DMS79 (cell line): Measurements from ENCODE around the gene KANK2.

Experiments
- DNase-seq: peaks from one replicate; lab custom pipeline; 2025; lab: John Stamatoyannopoulos, UW

The KANK2 gene

DNA sequence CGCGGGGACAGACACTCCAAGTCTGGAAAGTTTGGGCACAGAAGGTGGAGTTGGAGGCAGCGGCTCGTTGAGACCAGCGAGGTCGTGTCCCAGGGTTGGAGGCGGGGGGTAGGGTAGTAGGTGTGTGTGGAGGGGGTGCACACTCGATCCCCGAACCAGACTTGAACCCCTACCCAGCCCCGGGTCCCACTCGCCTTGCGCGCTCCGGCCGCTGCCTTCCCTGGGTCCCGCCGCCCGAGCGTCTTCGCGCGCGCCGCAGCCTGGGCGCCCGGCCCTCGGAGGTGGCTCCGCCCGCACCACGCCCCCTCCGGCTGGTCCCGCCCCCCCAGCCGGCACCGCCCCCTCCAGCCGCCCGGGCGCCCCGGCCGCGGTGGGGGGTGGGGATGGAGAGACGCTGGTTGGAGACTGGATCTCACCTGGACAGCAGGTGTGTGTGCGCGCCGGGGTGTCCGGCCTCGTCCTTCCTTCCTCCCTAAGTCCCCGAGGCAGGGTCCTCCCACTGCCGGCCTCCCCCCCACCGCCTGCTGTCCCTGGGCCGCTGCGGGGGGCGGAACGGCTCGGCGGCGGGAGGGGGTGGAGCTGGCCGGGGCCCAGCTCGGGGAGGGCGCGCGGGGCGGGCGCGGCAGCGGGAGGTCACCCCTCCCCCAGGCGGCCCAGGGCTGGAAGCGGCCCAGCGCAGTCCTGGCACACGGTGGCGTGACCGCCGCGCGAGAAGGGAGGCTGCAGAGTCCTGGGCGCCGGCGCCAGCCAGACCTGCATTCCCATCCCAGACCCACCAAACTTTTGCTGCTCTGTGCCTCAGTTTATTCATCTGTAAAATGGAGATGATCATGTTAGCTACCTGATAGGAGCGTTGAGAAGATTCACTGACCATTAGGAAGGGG lies at the start of gene KANK2:
Gene KANK2 (minus strand): TSS at position 255 of the 884 bp plus-strand sequence. CDS start 3,034 bp downstream, outside the sequence.
- DNase-seq, result peak; percentile 77

DNA sequence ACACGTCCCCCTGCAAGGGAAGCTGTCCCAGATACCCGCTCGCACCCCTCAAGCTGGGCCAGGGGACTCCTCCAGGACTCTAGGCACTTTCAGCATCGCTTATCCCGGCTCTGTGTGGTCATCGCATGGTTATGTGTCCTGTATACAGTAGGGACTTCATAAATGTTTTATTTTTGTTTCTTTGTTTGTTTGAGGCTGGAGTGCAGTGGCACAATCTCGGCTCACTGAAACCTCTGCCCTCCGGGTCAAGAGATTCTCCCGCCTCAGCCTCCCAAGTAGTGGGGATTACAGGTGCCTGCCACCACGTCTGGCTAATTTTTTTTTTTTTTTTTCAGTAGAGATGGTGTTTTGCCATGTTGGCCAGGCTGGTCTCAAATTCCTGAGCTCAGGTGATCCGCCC lies 49.6 kb upstream of the KANK2 start:
- no peak for DNase-seq

DNA sequence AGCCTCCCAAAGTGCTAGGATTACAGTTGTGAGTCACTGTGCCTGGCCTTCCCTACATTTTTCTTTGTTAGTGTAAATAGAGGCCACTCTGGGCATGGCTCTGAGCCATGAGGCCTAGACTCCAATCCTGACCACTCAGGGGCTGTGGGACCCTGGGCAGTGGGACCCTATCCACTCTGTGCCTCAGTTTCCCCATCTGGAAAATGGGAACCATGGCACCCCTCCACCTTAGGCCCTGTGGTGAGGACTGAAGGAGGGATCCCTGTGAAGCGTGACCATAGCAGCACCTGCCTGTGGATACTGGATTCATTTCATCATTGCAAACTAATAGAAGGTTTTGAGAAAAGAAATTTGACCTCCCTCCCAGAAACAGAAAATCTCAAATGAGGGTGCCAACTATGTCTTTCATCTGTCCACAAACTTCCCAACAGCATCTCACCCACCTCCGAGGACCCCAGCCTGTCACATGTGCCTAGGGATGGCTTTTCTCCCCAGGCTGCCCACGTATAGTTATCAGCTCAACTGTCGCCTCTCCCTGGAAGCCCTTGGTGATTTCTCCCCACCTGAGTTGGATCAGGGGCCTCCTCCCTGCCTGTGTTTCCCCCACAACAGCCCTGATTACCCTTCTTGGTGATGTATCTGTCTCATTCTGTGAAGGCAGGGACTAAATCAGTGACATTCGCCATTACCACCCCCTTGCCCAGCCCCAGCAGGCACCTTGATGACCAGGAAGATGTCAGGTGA lies 47.7 kb upstream of the KANK2 start:
- DNase-seq, result no peak

DNA sequence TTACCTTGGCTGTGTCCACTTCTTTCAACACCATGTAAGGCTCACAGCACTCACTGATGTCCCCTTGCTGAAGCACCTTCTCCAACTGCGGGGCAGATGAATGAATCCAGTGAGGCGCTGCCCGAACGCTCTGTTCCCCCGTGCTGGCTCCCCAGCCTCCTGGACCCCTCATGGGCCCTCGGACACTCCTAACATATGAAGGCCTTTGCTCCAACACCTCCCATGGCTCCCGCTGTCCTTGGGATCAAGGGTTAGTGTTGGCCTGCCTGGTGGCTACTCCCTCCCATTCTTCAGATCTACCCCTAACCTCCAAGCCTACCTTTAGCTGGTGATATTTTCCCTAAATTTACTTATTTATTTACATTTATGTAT lies 46.4 kb upstream of the KANK2 start:
- DNase-seq, result no peak

DNA sequence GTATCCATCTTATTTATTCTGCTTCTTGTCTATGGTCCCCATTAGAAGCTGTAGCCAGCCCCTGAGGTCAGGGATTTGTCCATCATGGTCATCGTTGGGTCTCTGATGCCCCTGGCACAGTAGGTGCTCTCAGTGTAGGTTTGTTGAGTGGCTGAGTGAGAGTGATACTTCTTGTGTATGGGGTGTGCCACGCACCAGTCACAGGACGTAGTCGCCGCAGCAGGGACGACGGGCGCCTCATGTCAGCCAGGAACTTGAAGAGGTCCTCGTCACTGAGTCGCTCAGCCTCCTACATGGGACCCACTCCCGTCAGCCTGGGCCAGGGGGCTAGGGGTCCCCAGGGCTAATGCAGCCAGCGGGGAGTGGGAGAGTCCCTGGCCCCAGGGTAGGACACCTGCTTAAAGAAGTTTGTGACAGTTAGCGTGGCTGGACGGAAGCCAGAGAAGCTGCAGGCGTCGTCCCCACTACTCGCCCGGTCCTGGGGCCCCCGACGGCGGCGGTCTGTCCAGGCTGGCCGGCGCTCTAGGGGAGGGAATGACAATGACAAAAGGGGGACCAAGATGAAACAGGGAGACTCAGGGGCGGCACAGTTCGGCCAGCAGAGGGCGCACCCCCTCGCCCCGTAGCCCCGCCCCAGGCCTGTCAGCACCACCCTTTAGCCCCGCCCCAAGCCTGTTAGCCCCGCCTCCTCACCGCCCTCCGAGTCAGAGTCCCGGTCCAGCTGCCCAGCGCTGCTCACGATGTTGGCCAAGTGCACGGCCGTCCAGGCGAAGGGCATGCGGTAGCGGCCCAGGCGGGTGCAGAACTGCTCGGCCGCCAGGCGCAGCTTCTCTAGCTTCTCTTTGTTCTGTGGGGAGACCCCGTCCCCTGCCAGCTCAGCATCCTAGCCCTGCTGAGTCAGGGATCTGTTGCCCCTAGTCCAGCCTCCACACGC lies 45.8 kb upstream of the KANK2 start:
- DNase-seq, result no peak

DNA sequence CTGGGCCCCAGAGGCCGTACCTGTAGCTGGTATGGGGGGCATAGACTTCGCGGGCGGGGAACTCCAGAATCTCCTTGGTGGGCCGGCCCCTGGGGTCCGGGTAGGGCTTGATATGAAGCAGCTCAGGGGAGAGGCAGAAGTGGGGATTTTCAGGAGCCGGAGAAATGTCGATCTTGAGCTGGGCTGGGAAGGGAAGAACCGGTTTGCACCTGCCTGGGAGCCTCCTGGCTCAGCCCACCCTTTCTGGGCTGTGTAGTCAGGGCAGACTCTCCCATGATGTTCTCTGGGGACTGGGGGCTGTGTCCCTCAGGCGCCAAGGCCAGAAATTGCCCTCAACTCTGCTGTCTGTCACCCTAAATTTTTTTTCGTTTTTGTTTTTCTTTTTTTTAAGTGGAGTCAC lies 44.7 kb upstream of the KANK2 start:
- DNase-seq, result no peak

DNA sequence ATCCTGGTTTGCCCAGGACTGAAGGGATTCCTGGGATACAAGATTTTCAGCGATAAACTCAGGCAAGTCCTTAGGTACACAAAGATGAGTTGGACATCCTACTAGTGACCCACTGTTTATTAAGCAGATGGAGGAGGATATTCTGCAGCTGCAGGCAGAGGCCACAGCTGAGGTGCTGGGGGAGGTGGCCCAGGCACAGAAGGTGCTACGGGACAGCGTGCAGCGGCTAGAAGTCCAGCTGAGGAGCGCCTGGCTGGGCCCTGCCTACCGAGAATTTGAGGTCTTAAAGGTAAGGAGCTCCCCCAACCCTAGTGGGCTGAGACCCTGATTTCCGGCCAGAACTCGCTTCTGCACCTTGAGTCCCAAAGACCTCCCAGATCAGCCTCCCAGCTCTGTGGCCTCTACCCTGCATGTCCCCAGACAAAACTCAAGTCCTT lies 42.7 kb upstream of the KANK2 start:
- no peak for DNase-seq

DNA sequence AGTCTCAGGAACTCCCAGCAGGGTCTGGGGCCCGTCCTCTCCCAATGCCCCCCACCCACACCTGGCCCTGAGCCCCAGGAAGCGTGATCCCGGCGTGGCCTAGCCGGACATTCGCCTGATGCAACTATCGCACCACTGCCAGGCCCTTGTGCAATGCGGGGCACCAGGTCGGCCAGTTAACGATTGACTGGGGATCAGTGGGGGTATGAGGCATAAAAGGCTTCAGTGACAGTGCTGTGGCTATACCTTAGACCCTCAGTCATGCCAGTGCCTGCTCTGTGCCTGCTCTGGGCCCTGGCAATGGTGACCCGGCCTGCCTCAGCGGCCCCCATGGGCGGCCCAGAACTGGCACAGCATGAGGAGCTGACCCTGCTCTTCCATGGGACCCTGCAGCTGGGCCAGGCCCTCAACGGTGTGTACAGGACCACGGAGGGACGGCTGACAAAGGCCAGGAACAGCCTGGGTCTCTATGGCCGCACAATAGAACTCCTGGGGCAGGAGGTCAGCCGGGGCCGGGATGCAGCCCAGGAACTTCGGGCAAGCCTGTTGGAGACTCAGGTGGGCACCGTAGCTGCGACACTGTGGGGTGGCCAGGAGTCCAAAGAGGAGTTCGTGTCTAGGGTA lies 42.1 kb upstream of the KANK2 start, which contains the start of gene ANGPTL8:
Gene ANGPTL8 (plus strand): TSS at position 243 of the 624 bp plus-strand sequence. CDS start 19 bp downstream, at position 262.
- DNase-seq, result no peak

DNA sequence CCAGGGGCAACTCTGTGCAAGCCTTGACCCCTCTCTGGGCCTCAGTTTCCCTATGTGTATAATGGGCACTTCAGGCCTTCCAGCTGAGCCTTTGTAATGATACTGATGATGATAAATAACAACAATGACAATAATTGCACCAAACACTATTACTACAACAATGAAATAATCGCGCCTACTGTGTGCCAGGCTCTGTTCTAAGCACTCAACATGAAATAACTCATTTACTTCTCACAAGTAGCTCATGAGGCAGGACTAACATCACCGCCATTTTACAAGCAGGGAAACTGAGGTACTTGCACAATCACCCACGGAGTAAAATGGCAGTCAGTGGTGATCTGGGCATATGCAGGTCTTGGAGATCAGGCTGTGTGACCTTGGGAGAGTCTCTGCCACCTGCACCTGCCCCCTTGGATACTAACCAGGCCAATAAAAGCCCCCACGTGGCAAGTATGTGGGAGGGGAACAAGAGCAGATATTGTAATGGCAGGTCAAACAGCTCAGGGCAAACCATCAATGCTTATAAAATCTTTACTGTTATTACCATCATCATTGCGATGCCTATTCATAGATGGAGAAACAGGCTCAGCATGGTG lies 41.5 kb upstream of the KANK2 start:
- no peak for DNase-seq

DNA sequence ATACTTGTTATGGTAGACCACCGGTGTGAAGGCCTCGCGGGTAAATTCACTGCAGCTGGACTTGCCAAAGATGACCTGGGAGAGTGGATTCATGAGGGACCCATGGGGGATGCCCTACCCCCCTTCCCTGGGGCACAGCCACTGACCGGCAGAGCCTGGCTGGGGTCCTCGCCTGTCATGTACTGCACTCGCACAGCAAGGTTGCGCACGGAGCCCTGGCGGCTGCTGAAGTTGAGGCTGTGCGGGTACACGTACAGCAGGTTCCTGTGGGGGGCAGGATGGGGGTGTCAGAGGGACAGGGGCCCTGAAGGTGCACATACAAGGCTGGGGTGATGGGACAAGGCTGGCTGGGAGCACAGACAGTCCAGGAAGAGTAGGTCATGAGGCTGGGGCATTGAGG lies 40.7 kb upstream of the KANK2 start:
- no peak for DNase-seq

DNA sequence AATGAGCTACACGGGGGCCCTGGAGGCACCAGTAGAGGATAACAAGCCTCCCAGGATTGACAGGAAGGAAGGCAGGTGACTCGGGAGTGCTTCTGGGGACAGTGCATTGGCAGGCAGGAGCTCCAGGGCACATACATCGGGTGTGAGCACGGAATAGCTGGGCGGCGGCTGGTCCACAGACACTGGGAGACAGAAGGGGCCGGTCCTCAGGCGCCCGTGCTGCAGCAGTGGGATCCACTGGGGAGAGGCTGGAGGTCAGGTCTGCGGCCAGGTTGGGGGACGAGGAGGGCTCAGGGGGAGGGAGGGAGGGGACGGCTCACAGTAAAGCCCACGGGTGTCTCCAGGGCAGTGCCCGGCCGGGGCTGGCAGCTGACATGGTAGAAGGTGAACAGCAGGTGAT lies 40.0 kb upstream of the KANK2 start:
- no peak for DNase-seq

DNA sequence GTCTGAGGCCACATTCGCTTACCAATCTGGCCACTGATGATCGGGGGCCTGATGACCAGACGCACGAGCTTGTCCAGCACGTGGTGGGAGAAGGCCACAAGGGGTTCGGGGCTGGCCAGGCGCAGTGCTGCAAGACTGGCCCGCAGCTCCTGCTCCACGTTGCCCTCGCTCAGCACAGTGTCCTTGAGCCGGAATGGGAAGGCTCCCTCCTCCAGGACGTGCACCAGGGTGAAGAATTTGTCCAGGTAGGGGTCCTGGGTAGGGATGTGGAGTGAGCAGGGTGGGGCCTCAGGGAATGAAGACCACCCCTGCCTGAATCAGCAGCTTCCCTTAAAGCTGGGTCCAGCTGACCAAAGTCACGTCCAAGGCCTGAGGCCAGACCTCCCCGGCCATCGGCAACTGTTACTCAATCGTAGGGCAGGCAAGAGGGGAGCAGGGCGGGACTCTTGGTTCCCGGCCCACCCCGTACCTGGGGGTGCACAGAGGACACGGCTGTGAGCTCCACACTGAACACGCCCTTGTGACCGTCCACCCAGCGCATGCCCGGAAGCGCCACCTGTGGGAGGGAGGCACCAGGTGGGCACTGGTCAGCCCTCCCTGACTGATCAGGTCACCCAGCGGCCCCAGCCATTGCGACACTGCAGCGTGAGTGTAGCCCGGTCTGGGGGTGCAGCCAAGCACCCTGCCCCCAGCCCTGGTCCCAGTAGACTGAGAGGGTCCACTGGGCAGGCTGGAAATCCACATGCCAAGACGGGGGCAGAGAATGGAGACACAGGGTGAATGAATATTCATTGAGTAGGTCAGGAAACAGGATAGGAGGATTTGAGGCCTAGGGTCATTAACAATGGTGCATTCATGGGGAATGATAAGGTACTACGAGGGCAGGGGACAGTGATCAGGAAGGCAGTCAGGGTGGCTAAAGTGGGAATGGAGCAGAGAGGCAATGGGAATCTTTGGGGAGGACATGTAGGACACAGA lies 39.3 kb upstream of the KANK2 start:
- no peak for DNase-seq

DNA sequence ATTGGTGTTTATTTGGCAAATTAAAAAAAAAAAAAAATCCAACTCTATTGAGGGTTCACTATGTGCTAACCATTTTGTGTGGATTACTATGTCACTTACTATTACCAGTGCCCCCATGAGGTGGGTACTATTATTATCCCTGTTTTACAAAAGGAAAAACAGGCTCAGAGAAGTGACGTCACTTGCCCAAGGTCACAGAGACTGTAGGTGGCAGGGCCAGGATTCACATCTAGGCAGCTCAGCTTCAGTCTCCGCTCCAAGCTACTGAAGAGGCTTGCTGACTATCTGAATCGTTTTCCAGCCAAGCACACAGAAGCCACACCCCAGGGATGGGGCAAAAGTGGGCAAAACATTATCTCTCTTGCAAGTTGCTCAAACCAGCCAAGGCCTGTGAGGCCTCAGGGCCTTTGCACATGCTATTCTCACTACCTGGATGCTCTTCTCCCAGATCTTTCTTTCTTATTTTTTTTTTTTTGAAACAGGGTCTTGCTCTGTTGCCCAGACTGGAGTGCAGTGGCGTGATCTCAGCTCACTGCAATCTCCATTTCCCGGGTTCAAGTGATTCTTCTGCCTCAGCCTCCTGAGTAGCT lies 37.2 kb upstream of the KANK2 start:
- no peak for DNase-seq

DNA sequence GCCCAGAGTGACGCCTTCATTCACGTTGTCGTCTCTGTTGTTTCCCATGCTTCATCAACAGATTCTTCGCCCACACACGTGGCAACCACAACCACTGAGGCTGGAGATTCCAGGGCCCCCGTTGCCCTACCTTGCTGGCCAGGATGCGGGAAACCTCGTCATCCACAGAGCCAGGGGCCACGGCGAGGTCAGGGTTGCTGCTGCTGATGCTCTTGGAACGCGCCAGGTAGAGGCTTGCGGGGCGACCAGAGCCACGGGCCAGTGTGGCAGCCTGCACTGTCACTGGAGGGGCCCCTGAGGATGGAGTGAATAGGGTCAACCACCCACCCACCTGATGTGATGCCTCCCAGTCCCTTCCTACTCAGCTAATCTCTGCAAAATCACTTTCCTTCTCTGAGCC lies 35.7 kb upstream of the KANK2 start:
- no peak for DNase-seq

DNA sequence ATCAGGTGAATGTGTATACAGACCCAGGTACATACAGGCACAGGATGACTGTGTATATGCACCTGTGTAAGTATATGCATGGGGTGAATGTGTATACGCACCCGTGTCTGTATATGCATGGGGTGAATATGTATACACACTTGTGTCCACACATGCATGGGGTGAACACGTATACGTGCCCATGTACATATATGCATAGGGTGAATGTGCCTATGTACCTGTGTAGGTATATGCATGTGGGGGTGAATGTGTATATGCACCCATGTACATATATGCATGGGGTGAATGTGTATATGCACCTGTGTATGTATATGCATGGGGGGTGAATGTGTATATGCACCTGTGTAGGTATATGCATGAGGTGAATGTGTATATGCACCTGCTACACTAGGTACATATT lies 35.2 kb upstream of the KANK2 start:
- no peak for DNase-seq

DNA sequence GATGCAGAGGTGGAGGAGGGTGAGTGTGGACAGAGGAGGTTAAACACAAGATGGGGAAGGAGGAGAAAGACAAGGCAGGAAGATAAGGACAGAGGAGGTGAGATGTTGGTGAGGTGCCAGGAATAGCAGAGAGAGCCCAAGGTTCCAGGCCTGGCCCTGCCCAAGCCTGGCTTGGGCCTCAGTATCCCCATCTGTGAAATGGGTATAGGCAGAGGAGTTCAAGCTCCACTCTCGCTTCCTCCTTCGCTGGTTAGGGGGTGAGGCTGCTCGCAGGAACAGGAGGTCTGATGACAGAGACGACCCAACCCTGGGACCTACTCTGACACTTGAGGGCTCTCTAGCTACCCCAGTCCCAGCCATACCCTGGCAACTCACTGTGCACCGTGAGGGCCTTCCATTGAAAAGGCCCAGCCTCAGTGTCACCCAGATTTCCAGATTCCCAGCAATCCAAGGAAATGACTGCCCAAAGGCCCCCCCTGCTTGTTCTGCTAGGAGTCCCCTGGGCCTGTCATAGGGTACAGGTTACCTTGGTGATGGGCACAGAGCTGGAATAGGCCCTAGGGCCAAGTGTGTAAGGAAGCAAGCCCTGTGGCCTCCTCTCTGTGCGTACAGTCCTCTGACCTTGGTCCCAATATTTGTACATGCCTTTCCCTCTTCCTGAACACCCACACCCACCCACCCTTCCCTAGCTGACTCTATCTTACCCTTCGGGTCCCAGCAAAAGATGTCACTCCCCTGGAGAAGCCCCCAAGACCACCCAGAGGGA lies 33.5 kb upstream of the KANK2 start:
- DNase-seq, result no peak

DNA sequence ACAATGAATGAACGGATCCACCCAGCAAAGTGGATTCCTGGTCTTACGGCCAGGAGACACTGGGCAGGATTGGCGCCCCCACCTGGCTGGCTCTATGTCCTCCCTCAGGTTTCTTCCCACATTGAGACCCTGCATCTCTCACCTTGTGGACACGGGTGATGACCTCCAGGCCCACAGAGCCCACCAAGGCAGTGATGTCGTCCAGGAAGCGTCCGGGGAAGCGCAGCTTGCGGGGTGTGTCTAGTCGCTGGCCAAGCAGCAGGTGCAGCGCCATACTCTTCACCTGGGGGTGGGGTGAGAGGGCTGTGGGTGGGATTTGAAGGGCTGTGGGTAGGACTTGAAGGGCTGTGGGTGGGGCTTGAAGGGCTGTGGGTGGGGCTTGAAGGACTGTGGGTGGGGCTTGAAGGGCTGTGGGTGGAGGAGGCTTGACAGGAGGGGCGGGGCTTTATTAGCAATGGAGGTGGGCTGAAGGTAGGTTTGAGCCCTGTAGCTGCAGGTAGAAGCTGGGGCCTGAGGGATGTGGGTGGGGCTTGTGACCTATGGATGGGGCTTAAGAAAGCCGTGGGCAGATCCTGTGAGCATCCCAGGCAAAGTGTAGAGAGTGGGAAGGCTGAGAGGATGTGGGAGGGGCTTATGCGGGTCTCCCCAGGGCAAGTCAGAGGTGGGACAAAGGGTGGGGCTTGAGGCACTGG lies 30.0 kb upstream of the KANK2 start:
- DNase-seq, result no peak

DNA sequence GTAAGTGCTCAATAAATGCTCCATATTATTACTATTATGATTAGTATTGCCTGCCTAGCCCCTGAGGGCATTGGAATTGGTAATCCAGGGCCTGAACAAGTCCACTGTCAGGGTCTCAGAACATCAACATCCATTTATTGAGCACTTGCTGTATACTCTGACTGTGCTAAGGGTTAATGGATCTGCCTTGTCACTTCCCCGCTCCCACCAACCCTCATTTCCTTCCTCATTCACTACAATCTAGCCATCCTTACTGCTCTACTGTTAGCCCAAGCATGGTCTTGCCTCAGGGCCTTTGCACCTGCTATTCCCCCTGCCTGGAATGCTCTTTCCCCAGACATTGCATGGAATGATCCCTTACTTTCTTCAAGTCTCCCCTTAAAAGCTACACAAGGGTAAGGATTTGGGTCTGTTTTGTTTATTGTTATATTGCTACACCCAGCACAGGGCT lies 29.4 kb upstream of the KANK2 start:
- no peak for DNase-seq
